Parathyroid adenoma (tissue), 2 donors: ENCODE measurements around the gene ENAM.

Experiments
- H2AFZ ChIP-seq: fragments of 300-600 bp; sonication (generic); one replicate; pipeline ENCODE4 v1.7.0; 2017; ENCODE audit warnings: antibody characterized with exemption, mild to moderate bottlenecking
- H3K27ac ChIP-seq: fragments of 300-600 bp; sonication (generic); one replicate; pipeline ENCODE4 v1.7.0; 2017
- H3K27me3 ChIP-seq: fragments of 300-600 bp; sonication (generic); one replicate; pipeline ENCODE4 v1.7.0; 2017; ENCODE audit warnings: low read length; ENCODE audit not compliant: control insufficient read depth, insufficient read depth
- H3K36me3 ChIP-seq: fragments of 300-600 bp; sonication (generic); one replicate; pipeline ENCODE4 v1.7.0; 2017; ENCODE audit warnings: low read length; ENCODE audit not compliant: control insufficient read depth, insufficient read depth
- H3K4me1 ChIP-seq: fragments of 300-600 bp; sonication (generic); one replicate; pipeline ENCODE4 v1.7.0; 2017; ENCODE audit warnings: control low read depth
- H3K4me2 ChIP-seq: fragments of 300-600 bp; sonication (generic); one replicate; pipeline ENCODE4 v1.7.0; 2017; ENCODE audit warnings: low read length
- H3K4me3 ChIP-seq: fragments of 300-600 bp; sonication (generic); one replicate; pipeline ENCODE4 v1.7.0; 2017; ENCODE audit warnings: low read depth, low read length
- H3K79me2 ChIP-seq: fragments of 300-600 bp; sonication (generic); one replicate; pipeline ENCODE4 v1.7.0; 2017; ENCODE audit warnings: control low read depth
- H3K9ac ChIP-seq: fragments of 300-600 bp; sonication (generic); one replicate; pipeline ENCODE4 v1.7.0; 2017; ENCODE audit warnings: mild to moderate bottlenecking
- H3K9me3 ChIP-seq: fragments of 300-600 bp; sonication (generic); one replicate; pipeline ENCODE4 v1.7.0; 2017; ENCODE audit warnings: low read length; ENCODE audit not compliant: control insufficient read depth
- TF ChIP-seq, protein P1 (sequence below): fragments of 300-600 bp; sonication (generic); IDR thresholded peaks from one replicate; pipeline ENCODE4 v1.7.0; 2017; ENCODE audit warnings: antibody characterized with exemption, mild to moderate bottlenecking
- donor health status: primary hyperparathyroidism.

ENAM gene

DNA sequence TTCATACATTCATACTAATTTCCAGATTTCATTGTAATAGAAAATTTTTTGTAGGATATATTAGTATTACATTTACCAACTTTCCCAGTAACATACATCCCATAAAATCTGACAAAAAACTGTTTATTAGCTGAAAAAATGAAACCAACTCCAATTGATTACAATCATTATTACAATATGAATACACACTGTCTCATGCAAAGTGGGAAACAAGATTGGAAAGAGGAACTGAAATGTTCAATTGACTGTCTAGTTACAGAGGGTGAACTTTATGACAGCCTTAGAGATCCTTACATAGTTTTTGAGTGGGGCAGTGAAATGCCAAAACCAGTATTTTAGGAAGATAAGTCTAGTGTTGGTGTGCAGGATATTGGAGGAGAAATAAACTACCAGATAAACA is 38.8 kb upstream of the ENAM start:
- H2AFZ ChIP-seq: no peak overlapping the region
- H3K27me3 ChIP-seq: no peaks in the 10 kb centered on the region
- TF ChIP-seq, protein P1, sequence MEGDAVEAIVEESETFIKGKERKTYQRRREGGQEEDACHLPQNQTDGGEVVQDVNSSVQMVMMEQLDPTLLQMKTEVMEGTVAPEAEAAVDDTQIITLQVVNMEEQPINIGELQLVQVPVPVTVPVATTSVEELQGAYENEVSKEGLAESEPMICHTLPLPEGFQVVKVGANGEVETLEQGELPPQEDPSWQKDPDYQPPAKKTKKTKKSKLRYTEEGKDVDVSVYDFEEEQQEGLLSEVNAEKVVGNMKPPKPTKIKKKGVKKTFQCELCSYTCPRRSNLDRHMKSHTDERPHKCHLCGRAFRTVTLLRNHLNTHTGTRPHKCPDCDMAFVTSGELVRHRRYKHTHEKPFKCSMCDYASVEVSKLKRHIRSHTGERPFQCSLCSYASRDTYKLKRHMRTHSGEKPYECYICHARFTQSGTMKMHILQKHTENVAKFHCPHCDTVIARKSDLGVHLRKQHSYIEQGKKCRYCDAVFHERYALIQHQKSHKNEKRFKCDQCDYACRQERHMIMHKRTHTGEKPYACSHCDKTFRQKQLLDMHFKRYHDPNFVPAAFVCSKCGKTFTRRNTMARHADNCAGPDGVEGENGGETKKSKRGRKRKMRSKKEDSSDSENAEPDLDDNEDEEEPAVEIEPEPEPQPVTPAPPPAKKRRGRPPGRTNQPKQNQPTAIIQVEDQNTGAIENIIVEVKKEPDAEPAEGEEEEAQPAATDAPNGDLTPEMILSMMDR: no peak
- no peaks in the 10 kb centered on the region for H3K79me2 ChIP-seq
- H3K4me3 ChIP-seq: no peak overlapping the region
- H3K9ac ChIP-seq: no peak overlapping the region
- H3K36me3 ChIP-seq: no peaks in the 10 kb centered on the region
- no peaks in the 10 kb centered on the region for H3K4me1 ChIP-seq
- no peaks in the 10 kb centered on the region for H3K9me3 ChIP-seq
- H3K4me2 ChIP-seq: no peak overlapping the region
- no peak overlapping the region for H3K27ac ChIP-seq

DNA sequence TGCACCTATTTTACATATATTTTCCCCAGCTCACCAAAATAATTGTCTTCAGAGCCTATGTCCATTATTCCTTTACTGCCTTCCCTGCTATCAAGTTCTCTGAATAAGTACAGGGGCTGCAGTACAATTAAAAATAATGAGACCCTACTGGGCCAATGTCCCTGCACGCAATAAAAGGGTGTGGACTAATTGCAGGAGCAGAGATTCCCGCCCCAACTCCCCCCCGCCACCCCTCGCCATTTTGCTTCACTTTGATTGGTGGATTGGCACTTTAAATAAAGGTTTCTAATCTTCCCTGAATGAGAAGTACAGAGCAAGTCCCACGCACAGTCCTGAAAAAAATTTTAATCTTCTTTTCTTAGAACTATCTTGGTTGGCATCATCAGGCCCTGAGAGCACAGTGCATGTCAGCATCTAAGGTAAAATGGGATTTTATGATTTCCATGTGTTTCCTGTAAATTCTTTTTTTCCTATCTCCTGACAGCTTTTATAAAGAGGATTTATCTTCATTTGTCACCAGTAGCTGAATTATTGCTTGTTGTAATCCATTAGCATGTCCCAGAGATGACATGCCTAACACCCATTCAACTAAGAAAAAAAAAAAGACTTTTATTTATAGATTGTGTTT is 36.5 kb upstream of the ENAM start, which contains the start of gene AMBN:
TSS of gene AMBN (plus strand) at position 302 of the 628 bp plus-strand sequence. CDS start at position 405, 103 bp downstream.
- no peaks in the 10 kb centered on the region for H3K79me2 ChIP-seq
- no peak within 1 kb of the TSS for H3K4me2 ChIP-seq
- H3K4me1 ChIP-seq: no peaks in the 10 kb centered on the region
- no peak within 1 kb of the TSS for H3K27ac ChIP-seq
- no peak within 1 kb of the TSS for H2AFZ ChIP-seq
- no peaks in the 10 kb centered on the region for H3K27me3 ChIP-seq
- no peak within 1 kb of the TSS for H3K4me3 ChIP-seq
- no peaks in the 10 kb centered on the region for H3K9me3 ChIP-seq
- TF ChIP-seq, protein P1: no peak
- H3K9ac ChIP-seq: no peak within 1 kb of the TSS
- H3K36me3 ChIP-seq: no peaks in the 10 kb centered on the region

DNA sequence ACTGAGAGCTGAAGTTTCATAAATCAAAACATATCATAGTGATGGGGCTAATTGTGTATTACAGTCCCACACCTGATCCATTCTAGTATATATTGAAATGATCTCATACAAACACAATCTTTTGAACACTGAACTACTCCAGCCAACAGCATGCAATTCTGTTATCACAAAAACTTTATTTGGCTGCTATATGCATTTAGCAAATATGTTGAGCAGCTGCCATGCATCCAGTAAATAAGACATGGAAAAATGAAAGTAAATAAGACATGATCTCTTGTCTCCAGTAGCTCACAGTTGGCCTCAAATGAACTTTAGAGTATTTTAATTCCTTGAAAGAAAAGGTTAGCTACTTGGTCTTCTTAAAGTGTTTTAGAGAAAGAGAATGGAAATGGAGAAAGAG is 34.3 kb upstream of the ENAM start:
- H3K4me3 ChIP-seq: no peak overlapping the region
- TF ChIP-seq, protein P1: no peak
- H3K36me3 ChIP-seq: no peaks in the 10 kb centered on the region
- no peak overlapping the region for H3K27ac ChIP-seq
- no peaks in the 10 kb centered on the region for H3K79me2 ChIP-seq
- no peak overlapping the region for H3K4me2 ChIP-seq
- H3K9ac ChIP-seq: no peak overlapping the region
- H2AFZ ChIP-seq: no peak overlapping the region
- H3K27me3 ChIP-seq: no peaks in the 10 kb centered on the region
- H3K4me1 ChIP-seq: no peaks in the 10 kb centered on the region
- H3K9me3 ChIP-seq: no peaks in the 10 kb centered on the region

DNA sequence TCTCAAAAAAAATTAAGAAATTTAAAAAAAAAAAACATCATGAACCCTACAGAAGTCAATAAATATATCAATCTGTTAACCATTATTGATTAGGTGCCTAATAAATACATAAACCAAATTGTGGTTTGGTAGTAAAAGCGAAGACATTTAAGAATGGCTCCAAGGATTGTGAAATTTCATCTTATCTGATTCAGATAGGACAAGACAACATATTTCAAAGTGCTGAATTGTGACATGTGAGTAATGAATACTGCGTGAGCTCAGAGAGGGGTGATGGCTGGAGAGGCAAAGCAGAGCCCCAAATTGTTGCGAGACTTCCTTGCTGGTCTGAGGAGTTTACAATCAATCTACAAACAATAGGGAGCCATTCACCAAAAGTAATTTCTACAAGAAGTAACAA is 28.2 kb upstream of the ENAM start:
- Histone ChIP-seq H3K4me2 (no peak overlapping the region), H3K27ac (no peak overlapping the region), H3K79me2 (no peaks in the 10 kb centered on the region), H3K27me3 (no peaks in the 10 kb centered on the region), H3K36me3 (no peaks in the 10 kb centered on the region), H3K9me3 (no peaks in the 10 kb centered on the region), H3K4me1 (no peaks in the 10 kb centered on the region), H3K4me3 (no peak overlapping the region), H3K9ac (no peak overlapping the region), H2AFZ (no peak overlapping the region)
- TF ChIP-seq, protein P1: no peak

DNA sequence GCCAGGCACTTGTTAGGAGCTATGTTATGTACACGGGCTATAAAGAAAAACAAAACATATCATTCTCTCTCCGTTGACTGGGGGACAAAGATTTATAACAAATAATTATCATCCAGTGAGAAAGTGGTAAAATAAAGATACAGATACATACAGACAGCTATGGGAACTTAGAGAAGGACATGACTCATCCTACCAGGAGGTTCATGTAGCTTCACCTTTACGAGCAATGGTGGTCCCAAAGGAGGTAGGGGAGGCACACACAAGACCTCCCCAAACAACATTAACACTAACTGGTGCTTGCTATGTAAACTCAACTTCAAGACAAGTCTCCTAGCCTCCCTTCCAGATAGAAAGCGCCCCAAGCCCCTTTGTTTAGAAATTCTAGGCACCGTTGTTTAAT is 27.6 kb upstream of the ENAM start:
- Histone ChIP-seq H3K4me3 (no peak overlapping the region), H3K4me1 (no peaks in the 10 kb centered on the region), H2AFZ (no peak overlapping the region), H3K79me2 (no peaks in the 10 kb centered on the region), H3K4me2 (no peak overlapping the region), H3K9me3 (no peaks in the 10 kb centered on the region), H3K36me3 (no peaks in the 10 kb centered on the region), H3K27ac (no peak overlapping the region), H3K27me3 (no peaks in the 10 kb centered on the region), H3K9ac (no peak overlapping the region)
- TF ChIP-seq, protein P1: no peak
